OCI-LY7 (cell line): ENCODE data around the gene TMEM44.

ENCODE experiments used
- EZH2phosphoT487 ChIP-seq: fragments of 200-600 bp; sonication (generic); IDR thresholded peaks from 2 replicates; pipeline ENCODE4 v1.6.1; 2018; ENCODE audit warnings: low read depth, borderline replicate concordance, mild to moderate bottlenecking, mixed run types, antibody characterized with exemption, low read length, moderate library complexity, mixed read lengths
- TF ChIP-seq, protein P1 (sequence below): fragments of 200-600 bp; sonication (generic); conservative IDR thresholded peaks from 2 replicates; pipeline ENCODE4 v1.5.1; 2014; ENCODE audit warnings: mild to moderate bottlenecking, antibody characterized with exemption, low read length, moderate library complexity, mixed read lengths

- TF ChIP-seq, protein P1, sequence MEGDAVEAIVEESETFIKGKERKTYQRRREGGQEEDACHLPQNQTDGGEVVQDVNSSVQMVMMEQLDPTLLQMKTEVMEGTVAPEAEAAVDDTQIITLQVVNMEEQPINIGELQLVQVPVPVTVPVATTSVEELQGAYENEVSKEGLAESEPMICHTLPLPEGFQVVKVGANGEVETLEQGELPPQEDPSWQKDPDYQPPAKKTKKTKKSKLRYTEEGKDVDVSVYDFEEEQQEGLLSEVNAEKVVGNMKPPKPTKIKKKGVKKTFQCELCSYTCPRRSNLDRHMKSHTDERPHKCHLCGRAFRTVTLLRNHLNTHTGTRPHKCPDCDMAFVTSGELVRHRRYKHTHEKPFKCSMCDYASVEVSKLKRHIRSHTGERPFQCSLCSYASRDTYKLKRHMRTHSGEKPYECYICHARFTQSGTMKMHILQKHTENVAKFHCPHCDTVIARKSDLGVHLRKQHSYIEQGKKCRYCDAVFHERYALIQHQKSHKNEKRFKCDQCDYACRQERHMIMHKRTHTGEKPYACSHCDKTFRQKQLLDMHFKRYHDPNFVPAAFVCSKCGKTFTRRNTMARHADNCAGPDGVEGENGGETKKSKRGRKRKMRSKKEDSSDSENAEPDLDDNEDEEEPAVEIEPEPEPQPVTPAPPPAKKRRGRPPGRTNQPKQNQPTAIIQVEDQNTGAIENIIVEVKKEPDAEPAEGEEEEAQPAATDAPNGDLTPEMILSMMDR: no peak
- no peak for TF ChIP-seq EZH2phosphoT487
Measured at GRCh38 chr3:194624956-194625355, 8.3 kb downstream of the TMEM44 start.
